Fibroblast of mammary gland (primary cell): ENCODE results near the gene LZTFL1.

Source experiments
- DNase-seq: peaks from one replicate; pipeline ENCODE4 v3.0.0-alpha.2; 2010; ENCODE audit warnings: low read depth
- H3K4me3 ChIP-seq: 2 replicates; pipeline ENCODE4 v1.5.1; 2011; ENCODE audit warnings: low read depth, mild to moderate bottlenecking, low read length, moderate library complexity; ENCODE audit not compliant: control insufficient read depth
- CTCF ChIP-seq: conservative IDR thresholded peaks from 2 replicates; pipeline ENCODE4 v1.5.1; 2011; ENCODE audit warnings: low read depth, low read length, inconsistent platforms; ENCODE audit not compliant: control insufficient read depth, insufficient read depth

Gene LZTFL1

DNA sequence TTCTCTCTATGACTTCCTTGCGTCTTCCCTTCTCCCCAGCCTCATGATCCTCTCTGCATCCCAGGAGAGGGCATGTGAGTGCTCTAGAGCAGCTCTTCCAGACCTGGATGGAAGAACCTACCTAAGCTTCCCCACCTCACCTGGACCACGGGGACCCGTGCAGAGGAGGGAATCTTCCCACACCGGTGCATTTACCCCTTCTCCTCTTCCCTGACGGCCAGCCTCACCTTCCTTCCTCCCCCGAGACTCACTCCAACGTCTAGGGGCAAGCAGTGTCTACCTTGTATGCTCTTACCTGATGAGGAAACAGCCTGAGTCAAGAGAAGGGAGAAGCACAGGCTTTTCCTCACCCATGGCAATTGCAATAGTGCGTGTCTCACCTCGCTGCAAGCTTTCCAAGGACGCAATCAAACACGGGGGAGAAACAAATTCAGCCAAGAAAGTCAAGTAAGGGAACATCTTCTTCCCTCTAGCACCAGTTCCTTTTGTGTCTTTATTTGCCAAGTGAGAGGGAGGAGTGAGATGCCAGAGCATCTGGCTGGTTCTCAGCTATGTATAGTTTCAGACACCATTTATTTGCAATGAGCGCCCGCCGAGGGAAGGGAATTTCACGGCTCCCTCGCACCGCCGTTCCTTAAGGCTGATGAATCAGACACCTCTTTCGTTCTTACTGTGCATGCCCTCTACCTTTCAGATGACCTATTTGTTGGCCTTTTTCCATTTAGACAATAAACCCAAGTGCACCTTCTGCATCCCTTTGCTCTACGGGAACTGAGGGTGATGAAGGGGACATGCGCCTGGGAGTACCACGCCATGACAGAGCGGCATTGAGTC, 42.7 kb upstream of the LZTFL1 start:
- TF ChIP-seq CTCF: no peak
- no peak overlapping the region for H3K4me3 ChIP-seq
- DNase-seq: no peak

DNA sequence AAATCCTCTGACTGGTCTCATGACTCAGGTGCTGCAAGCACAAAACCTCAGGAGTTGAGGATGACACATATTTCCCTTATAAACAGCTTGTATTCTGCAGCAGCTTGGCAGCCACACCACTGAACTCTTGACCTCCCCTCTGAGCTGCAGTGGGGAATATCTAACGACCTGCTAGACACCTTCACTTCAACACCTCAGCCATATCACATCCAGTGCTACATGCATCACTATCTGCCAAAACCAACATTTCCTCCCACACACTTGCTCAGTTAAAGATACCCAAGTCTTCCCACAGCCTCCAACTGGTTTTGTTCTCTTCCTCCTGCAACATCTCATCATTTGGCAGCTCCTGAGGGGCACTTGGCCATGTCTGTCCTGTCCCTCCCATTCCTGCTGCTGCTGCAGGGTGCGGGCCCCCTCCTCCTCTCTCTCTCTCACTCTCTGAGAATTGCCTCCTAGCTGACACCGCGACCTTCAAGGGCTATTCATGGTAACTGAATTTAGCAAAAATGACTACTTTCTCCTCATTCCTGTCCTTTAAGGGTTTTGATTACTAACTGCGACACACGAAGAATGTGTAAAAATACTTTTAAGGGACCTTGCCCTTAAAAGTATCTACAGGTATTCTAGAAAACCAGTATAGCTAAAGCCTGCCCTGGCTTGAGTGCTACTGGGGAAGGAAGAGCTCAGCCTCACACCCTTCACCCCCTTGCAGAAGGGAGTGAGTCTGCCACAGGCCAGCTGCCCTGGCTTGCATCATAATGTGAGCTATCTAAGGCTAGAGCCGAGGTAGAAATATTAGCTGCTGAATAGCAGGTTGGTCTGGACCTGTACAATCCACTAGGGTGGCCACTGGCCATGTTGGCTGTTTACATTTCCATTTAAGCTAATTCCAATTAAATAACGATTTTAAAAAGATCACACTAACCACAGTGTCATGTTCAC, 39.4 kb upstream of the LZTFL1 start:
- TF ChIP-seq CTCF: no peak
- H3K4me3 ChIP-seq: no peak overlapping the region
- DNase-seq: peak; percentile 40

GRCh38 chr3:45880725-45881077, 38.8 kb upstream of the LZTFL1 start:
- TF ChIP-seq CTCF: no peak
- DNase-seq: no peak
- H3K4me3 ChIP-seq: no peak overlapping the region

DNA sequence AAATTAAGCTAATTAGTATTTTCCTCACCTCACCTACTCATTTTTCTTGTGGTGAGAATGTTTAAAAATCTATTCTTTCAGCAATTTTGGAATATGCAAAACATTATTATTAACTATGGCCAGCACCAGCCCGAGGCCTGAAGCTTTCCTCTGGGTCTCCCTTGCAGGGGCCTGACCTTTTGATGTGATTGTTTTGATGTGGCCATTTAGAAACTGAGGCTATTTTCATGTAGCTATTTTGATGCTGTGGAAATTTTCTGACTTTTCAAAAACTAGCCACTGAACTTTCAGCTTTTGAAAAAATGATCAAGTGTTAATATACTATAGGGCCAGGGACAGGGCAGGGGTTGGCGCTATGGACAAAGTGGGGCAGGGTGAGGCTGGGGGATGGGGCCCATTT, 36.2 kb upstream of the LZTFL1 start:
- DNase-seq: no peak
- H3K4me3 ChIP-seq: no peak overlapping the region
- TF ChIP-seq CTCF: no peak

- no peak overlapping the region for H3K4me3 ChIP-seq
- TF ChIP-seq CTCF: no peak
- no peak for DNase-seq
Observed at GRCh38 chr3:45874677-45875346, 32.9 kb upstream of the LZTFL1 start.

- H3K4me3 ChIP-seq: no peak overlapping the region
- no peak for DNase-seq
- TF ChIP-seq CTCF: no peak
Observed at GRCh38 chr3:45873638-45874037, 31.7 kb upstream of the LZTFL1 start.
